ENCODE measurements around the gene DPYSL3.

DPYSL3 gene

DNA sequence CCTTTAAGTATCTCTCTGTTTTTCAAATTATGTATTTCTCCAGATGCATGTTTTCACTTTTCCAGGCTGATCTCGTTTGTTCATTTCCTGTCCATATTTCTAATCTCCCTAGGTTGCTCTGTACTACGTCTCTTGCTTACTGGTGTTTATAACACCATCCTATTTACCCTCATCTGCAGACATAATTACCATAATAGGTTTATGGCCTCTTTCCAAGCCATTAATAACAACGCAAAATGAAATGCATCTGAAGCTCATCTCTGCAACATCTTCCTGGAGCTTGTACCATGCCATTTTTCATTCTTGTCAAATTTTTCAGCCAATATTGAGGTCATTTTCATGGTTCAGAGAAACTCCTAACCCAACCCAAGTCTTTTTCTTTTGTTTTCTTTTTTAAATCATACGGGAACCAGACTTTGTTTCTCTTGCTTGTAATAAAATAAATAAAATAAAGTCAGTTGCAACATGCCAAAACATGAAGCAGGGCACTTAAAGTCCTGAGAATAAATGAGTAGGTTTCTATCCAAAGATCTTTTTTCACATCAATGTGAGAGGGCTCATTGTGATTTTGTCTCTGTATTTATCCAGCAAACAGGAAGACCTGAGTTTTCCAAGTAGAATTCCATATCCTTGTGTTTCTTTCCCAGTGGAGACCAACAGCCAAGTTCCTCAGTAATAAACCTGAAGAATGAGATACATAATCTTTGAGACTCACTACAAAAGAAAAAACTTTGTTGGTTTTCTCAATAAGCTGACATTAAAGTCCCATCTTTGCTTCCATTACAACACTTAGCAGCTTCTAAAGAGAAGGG lies 37.0 kb downstream of the DPYSL3 start:
- DNase-seq (ENCODE audit: low spot score) = no peak

GRCh38 chr5:147467973-147468508 lies 41.8 kb downstream of the DPYSL3 start:
- no peak for DNase-seq (ENCODE audit: low spot score)

GRCh38 chr5:147466360-147466980 lies 43.4 kb downstream of the DPYSL3 start:
- DNase-seq (ENCODE audit: low spot score) = no peak

GRCh38 chr5:147465747-147466146 lies 44.1 kb downstream of the DPYSL3 start:
- DNase-seq (ENCODE audit: low spot score) = no peak

- no peak for DNase-seq (ENCODE audit: low spot score)
Measured at GRCh38 chr5:147464211-147464610, 45.7 kb downstream of the DPYSL3 start.

DNA sequence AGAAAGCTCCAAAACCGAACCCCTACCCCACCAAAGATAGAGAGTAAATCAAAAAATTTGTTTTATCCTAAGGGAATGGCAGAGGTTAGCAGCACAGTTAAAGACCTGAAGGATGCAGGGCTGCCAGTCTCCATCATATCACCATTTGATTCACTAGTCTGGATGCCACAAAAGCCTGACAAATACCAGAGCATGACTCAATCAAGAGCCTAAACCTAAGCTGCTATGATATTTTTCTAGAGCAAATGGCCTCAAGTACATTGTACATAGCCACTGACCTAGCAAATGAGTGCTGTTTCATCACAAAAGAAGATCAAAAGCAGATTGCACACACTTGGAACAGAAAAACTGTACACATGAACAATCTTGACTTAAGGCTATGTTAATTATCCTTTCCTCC lies 48.0 kb downstream of the DPYSL3 start:
- DNase-seq (ENCODE audit: low spot score) = no peak

DNA sequence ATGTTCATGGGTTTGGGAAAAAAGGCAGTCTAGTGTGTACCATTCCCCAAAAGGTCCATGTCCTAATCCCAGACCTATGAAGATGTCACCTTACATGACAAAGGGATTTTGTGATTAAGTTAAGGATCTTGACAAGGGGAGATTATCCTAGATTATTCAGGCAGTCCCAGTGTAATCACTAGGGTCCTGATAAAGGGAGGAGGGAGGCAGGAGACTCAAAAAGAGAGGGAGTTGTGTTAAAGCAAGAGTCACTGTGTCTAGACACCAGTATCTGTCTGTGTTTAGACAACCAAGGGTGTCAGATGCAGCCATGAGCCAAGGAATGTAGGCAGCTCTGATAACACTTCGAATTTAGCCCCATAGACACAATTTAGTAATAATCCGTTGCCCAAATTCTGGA lies 49.5 kb downstream of the DPYSL3 start:
- DNase-seq (ENCODE audit: low spot score) = no peak

GRCh38 chr5:147458581-147458980 lies 51.3 kb downstream of the DPYSL3 start:
- no peak for DNase-seq (ENCODE audit: low spot score)

DNA sequence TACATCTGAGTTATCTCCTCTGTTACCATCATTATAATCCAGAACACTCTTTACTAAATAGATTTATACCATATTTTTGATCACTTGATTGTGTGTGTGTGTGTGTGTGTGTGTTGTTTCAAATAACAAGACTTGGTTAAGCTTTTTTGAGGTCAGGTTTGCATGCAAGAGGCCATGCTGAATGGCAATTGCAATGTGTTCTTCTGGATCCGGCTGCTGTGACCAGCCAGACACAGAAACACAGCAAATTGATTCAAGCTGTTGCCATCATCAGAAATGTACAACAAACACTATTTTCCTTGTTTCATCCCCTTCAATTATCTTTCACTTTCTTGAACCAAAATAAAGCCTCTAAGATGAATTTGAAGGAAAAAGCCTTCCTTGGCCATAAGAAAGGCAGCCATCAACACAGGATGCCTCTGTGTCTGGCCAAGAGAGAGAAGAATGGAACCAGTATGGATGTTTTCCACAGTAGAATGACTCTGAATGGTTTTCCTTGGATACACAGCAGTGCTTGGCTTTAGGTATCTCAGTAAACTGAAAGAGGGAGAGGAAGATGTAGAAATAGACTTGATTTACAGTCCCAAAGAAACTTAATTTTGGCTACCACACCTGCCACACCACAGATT lies 53.9 kb downstream of the DPYSL3 start:
- no peak for DNase-seq (ENCODE audit: low spot score)

GRCh38 chr5:147454996-147455677 lies 54.7 kb downstream of the DPYSL3 start:
- DNase-seq (ENCODE audit: low spot score) = no peak

GRCh38 chr5:147453875-147454814 lies 55.7 kb downstream of the DPYSL3 start:
- DNase-seq (ENCODE audit: low spot score) = peak; percentile 39

- DNase-seq (ENCODE audit: low spot score) = no peak
Measured at GRCh38 chr5:147452165-147452811, 57.6 kb downstream of the DPYSL3 start.

GRCh38 chr5:147451193-147451592 lies 58.7 kb downstream of the DPYSL3 start:
- DNase-seq (ENCODE audit: low spot score) = no peak

- no peak for DNase-seq (ENCODE audit: low spot score)
Measured at GRCh38 chr5:147450606-147451005, 59.3 kb downstream of the DPYSL3 start.

DNA sequence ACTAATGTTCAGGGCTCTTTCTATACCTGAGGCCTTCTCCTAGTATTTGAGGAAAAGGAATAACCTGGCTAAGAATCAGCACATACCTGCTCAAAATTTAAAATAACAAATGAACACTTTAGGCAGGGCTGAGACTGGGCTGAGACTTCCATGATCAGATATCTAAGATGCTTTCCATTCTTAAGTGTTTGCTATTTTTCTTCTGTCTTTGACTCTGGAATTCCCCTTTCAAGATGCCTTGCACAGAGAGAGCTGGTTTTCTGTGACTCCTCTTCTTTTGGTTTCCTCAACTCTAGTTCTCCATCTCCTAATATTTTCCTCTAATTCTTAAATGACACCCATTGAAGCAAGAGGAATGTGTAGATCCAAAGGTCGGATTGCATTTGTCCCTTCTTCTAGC lies 61.1 kb downstream of the DPYSL3 start:
- no peak for DNase-seq (ENCODE audit: low spot score)

DNA sequence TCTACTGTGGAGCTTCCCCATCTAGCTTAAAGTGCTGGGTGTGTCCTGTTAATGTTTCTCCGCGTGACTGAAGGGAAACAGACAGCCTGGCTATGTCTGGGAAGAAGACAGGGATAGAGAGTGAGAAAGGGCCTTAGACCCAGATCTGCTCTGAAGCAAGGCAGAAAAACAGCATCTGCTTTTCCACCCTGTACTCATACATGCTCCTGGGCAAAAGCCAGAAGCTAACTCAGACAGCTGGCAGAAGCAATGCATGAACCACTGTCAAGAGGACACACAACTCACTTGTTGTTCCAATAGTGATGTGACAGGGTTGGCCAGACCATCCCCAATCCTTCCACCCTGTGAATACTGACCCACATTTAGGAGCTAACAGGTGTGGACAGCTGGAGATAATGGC lies 63.3 kb downstream of the DPYSL3 start:
- DNase-seq (ENCODE audit: low spot score) = no peak

GRCh38 chr5:147445917-147446316 lies 64.0 kb downstream of the DPYSL3 start:
- DNase-seq (ENCODE audit: low spot score) = no peak

DNA sequence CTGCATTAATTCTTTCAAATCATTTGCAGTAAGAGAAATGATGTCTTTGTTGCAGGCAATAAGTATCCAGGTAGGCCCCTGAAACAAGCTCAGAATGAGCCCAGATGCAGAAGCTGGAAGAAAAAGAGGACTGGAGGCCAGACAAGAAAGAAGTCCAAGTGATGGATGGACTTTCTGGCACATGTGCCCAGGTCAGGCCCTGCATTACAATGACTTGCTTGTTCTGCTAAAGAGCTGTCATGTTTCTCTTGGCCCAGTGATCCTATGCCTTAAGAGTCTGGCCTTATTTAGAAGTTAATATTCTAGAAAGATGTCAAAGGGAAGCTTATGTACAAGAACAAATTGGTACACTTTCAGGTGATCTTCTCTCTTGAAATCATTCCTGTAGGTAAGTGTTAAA lies 64.8 kb downstream of the DPYSL3 start:
- DNase-seq (ENCODE audit: low spot score) = no peak

GRCh38 chr5:147442224-147442623 lies 67.6 kb downstream of the DPYSL3 start:
- DNase-seq (ENCODE audit: low spot score) = no peak

- no peak for DNase-seq (ENCODE audit: low spot score)
Measured at GRCh38 chr5:147441191-147441695, 68.6 kb downstream of the DPYSL3 start.

- DNase-seq (ENCODE audit: low spot score) = no peak
Measured at GRCh38 chr5:147439254-147439653, 70.6 kb downstream of the DPYSL3 start.

Data from hematopoietic multipotent progenitor cell treated with erythropoietin and hydrocortisone succinate and interleukin-3 and kit ligand, for 17 days (in vitro differentiated cells).